ENCODE results near the gene LCLAT1.

LCLAT1 gene

GRCh38 chr2:30690126-30690561 is 243.1 kb downstream of the LCLAT1 start:
- TF ChIP-seq SPI1 (IDR thresholded peaks at IDR 0.05; ENCODE audit: borderline replicate concordance, low read depth) (no peak), POLR2AphosphoS5 (IDR thresholded peaks at IDR 0.05; ENCODE audit: low read depth) (no peak), GABPA (IDR thresholded peaks at IDR 0.05; ENCODE audit: low read depth) (no peak), REST (IDR thresholded peaks at IDR 0.05; ENCODE audit: insufficient replicate concordance, low read depth) (no peak), CTCF (IDR thresholded peaks at IDR 0.05; ENCODE audit: insufficient read depth, low read length) (no peak)
- Histone ChIP-seq H3K27me3 (ENCODE audit: insufficient read depth, poor library complexity, severe bottlenecking) (no peaks in the 10 kb centered on the region), H3K4me3 (replicated peaks; ENCODE audit: insufficient read depth, low read length) (no peak overlapping the region), H3K27ac (replicated peaks) (no peak overlapping the region)
- no peak for DNase-seq (ENCODE audit: low read depth in 1 of 2, low spot score in 1 of 2)

GRCh38 chr2:30691091-30691947 is 244.3 kb downstream of the LCLAT1 start:
- no peak overlapping the region for H3K27ac ChIP-seq (replicated peaks)
- no peak for TF ChIP-seq REST (IDR thresholded peaks at IDR 0.05; ENCODE audit: insufficient replicate concordance, low read depth)
- TF ChIP-seq CTCF (IDR thresholded peaks at IDR 0.05; ENCODE audit: insufficient read depth, low read length), result no peak
- TF ChIP-seq SPI1 (IDR thresholded peaks at IDR 0.05; ENCODE audit: borderline replicate concordance, low read depth), result no peak
- TF ChIP-seq GABPA (IDR thresholded peaks at IDR 0.05; ENCODE audit: low read depth), result no peak
- no peak for TF ChIP-seq POLR2AphosphoS5 (IDR thresholded peaks at IDR 0.05; ENCODE audit: low read depth)
- H3K4me3 ChIP-seq (replicated peaks; ENCODE audit: insufficient read depth, low read length), result no peak overlapping the region
- no peaks in the 10 kb centered on the region for H3K27me3 ChIP-seq (ENCODE audit: insufficient read depth, poor library complexity, severe bottlenecking)
- DNase-seq (ENCODE audit: low read depth in 1 of 2, low spot score in 1 of 2), result no peak

GRCh38 chr2:30691948-30692828 is 245.1 kb downstream of the LCLAT1 start:
- no peak overlapping the region for H3K27ac ChIP-seq (replicated peaks)
- DNase-seq (ENCODE audit: low read depth in 1 of 2, low spot score in 1 of 2), result no peak
- no peaks in the 10 kb centered on the region for H3K27me3 ChIP-seq (ENCODE audit: insufficient read depth, poor library complexity, severe bottlenecking)
- TF ChIP-seq GABPA (IDR thresholded peaks at IDR 0.05; ENCODE audit: low read depth) (no peak), REST (IDR thresholded peaks at IDR 0.05; ENCODE audit: insufficient replicate concordance, low read depth) (no peak), SPI1 (IDR thresholded peaks at IDR 0.05; ENCODE audit: borderline replicate concordance, low read depth) (no peak), CTCF (IDR thresholded peaks at IDR 0.05; ENCODE audit: insufficient read depth, low read length) (no peak)
- H3K4me3 ChIP-seq (replicated peaks; ENCODE audit: insufficient read depth, low read length), result no peak overlapping the region

Data from HL-60 (cell line).